Ovary (tissue), 3 donors: Measurements from ENCODE around the gene DUXB.

ENCODE experiments used
- CTCF ChIP-seq, 3 donors: fragments of 450-650 bp in 2 of 3; fragments of 200-600 bp in 1 of 3; IDR thresholded peaks; one replicate each; pipeline versions ENCODE4 v1.5.1 to v1.8.0; 2016 to 2022; ENCODE audit warnings: antibody characterized with exemption in 3 of 3, mild to moderate bottlenecking in 1 of 3
- EP300 ChIP-seq: sonication (generic); formaldehyde crosslinking; IDR thresholded peaks from one replicate; pipeline ENCODE4 v1.6.1; 2017; ENCODE audit warnings: antibody characterized with exemption
- POLR2A ChIP-seq: fragments of 450-650 bp; IDR thresholded peaks from one replicate; pipeline ENCODE4 v1.6.1; 2017; ENCODE audit warnings: antibody characterized with exemption, mild to moderate bottlenecking, moderate library complexity
- donor health status: DM: no; HTN: no; CAD: no.

- TF ChIP-seq CTCF (IDR thresholded peaks at IDR 0.05) (no peak), POLR2A (no peak), EP300 (no peak)
Measured at GRCh38 chr16:75695708-75696107, 5.6 kb downstream of the DUXB start.
